ENCODE results near the gene KCNQ1. TPM values are rescaled to one million over a fixed set of nuclear protein-coding genes. Genes with fewer than 3 reads are reported as not detected.

KCNQ1 gene
- total and polyA plus RNA-seq, 8 donors, result 14.0 to 61.1 (median 46.7) TPM

DNA sequence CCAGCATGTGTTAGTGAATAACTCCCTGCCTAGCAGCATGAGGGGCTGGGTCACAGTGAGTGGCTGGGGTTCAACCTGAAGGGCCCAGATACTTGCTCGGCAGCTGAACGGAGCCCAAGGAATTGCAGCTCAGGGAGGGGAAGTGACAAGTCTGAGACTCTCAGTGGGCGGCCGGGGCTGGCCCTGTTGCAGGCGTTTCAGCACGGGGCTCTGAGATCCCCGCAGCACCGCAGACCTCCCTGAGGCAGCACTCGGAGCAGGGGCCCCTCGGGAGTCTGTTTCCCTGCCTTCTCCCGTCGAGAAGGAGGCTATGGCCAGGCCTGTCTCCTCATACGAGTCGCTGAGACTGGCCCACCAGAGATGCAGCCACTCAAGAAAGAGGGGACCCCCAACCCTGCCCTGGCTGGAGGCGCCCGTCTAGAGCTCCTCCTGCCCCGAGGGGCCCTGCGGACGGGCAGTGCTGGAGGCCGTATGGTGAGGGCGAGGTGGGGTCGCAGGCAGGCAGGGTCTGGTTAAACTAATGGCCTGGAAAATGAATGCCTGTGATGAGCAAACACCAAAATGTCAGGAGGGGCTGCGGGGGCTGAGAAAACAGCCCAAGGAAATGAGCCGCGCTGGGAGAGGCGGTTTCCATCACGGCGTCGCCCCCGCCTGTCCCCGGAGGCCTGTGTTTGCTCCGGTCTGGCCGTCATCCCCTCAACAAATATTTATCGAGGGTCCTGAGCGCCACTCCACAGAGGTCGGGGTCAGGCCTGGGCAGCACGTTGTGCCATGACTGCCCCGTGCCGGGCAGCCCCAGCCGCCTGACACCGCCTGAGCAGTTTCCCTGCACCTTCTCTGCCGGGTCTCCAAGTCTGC is 35.0 kb upstream of the KCNQ1 start:
- H3K27ac ChIP-seq, result no peak overlapping the region
- 28 to 37% methylated on average over 42 of the region's 42 CpGs for WGBS, 2 donors
- TF ChIP-seq, protein P1, sequence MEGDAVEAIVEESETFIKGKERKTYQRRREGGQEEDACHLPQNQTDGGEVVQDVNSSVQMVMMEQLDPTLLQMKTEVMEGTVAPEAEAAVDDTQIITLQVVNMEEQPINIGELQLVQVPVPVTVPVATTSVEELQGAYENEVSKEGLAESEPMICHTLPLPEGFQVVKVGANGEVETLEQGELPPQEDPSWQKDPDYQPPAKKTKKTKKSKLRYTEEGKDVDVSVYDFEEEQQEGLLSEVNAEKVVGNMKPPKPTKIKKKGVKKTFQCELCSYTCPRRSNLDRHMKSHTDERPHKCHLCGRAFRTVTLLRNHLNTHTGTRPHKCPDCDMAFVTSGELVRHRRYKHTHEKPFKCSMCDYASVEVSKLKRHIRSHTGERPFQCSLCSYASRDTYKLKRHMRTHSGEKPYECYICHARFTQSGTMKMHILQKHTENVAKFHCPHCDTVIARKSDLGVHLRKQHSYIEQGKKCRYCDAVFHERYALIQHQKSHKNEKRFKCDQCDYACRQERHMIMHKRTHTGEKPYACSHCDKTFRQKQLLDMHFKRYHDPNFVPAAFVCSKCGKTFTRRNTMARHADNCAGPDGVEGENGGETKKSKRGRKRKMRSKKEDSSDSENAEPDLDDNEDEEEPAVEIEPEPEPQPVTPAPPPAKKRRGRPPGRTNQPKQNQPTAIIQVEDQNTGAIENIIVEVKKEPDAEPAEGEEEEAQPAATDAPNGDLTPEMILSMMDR (IDR thresholded peaks at IDR 0.05), result no peak
- H3K4me3 ChIP-seq, result no peak overlapping the region
- H3K36me3 ChIP-seq, result no peaks in the 10 kb centered on the region
- intact Hi-C loops (cut with DNase I), result loop anchor here in 1 of 3 donors (5.0 to 10.0 kb wide), 2 partner anchors 88 to 215 kb away; no protein-coding TSS in a partner anchor
- FAIRE-seq, result no peak
- H3K27me3 ChIP-seq, result no peaks in the 10 kb centered on the region
- no peaks in the 10 kb centered on the region for H3K9me3 ChIP-seq
- peak in 2 of 4 donors; percentile 17 to 23 for ATAC-seq
- H3K4me1 ChIP-seq, result no peaks in the 10 kb centered on the region
- no peak for DNase-seq

GRCh38 chr11:2410616-2411015 is 34.2 kb upstream of the KCNQ1 start:
- Histone ChIP-seq H3K4me3 (no peak overlapping the region), H3K36me3 (no peaks in the 10 kb centered on the region), H3K27ac (no peak overlapping the region), H3K4me1 (no peaks in the 10 kb centered on the region), H3K27me3 (no peaks in the 10 kb centered on the region), H3K9me3 (no peaks in the 10 kb centered on the region)
- intact Hi-C loops (cut with DNase I), result loop anchor here in 1 of 3 donors (5.0 to 10.0 kb wide), 2 partner anchors 88 to 216 kb away; no protein-coding TSS in a partner anchor
- ATAC-seq (no peak), FAIRE-seq (no peak), DNase-seq (no peak)
- TF ChIP-seq, protein P1 (IDR thresholded peaks at IDR 0.05), result no peak
- 55 to 66% methylated on average over 6 to 9 of the region's 9 CpGs for WGBS, 2 donors

DNA sequence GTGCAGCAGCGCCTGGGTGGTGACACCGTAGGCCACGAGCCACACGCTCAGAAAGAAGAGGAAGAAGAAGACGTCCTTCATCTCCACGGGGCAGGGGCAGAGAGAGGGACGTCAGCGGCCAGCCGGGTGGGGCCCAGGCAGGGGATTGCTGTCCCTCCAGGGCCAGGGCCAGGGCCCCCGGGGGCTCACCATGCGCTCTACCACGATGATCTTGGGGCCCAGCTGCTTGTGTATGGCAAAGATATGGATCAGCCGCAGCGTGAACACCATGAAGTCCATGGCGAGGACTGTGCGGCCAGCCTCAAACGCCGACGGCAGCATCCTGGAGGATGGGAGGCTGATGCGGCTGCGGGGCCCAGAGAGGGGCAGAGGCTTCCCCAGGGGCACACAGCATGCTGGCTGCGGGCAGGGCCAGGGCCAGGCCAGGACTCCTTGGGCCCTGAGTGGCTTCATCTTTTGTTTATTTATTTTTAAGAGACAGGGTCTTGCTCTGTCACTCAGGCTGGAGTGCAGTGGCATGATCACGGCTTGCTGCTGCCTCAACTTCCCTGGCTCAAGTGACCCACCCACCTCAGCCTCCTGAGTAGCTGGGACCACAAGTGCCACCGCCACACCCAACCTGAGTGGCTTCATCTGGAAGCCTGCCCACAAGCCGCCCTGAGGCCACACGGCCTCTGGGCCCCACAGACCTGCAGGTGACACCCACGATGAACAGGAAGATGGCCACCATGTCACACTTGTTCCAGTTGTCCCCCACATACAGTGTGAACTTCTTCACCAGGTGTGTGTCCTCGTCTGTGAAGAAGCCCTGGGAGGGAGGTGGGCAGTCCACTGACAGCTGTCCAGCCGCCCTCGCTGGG is 33.1 kb upstream of the KCNQ1 start:
- H3K4me1 ChIP-seq, result no peaks in the 10 kb centered on the region
- no peak overlapping the region for H3K4me3 ChIP-seq
- FAIRE-seq (no peak), ATAC-seq (no peak), DNase-seq (no peak)
- H3K27ac ChIP-seq, result no peak overlapping the region
- no peaks in the 10 kb centered on the region for H3K9me3 ChIP-seq
- TF ChIP-seq, protein P1 (IDR thresholded peaks at IDR 0.05), result no peak
- no peaks in the 10 kb centered on the region for H3K27me3 ChIP-seq
- WGBS, 2 donors, result 62 to 76% methylated on average over 30 of the region's 30 CpGs
- intact Hi-C loops (cut with DNase I), result loop anchor here in 2 of 3 donors (2.0 to 10.0 kb wide), 3 partner anchors 89 to 217 kb away; no protein-coding TSS in a partner anchor
- H3K36me3 ChIP-seq, result no peaks in the 10 kb centered on the region

- FAIRE-seq, result no peak
- DNase-seq, result no peak
- Histone ChIP-seq H3K36me3 (no peaks in the 10 kb centered on the region), H3K4me3 (no peak overlapping the region), H3K9me3 (no peaks in the 10 kb centered on the region), H3K4me1 (no peaks in the 10 kb centered on the region), H3K27me3 (no peaks in the 10 kb centered on the region), H3K27ac (no peak overlapping the region)
- WGBS, 2 donors, result 72 to 90% methylated on average over 6 of the region's 6 CpGs
- TF ChIP-seq, protein P1 (IDR thresholded peaks at IDR 0.05), result no peak
- intact Hi-C loops (cut with DNase I), result loop anchor here in 2 of 3 donors (2.0 to 10.0 kb wide), 3 partner anchors 90 to 218 kb away; no protein-coding TSS in a partner anchor
- no peak for ATAC-seq
Measured at GRCh38 chr11:2412323-2412722, 32.5 kb upstream of the KCNQ1 start.
